Liver (tissue), 9 donors: ENCODE results near the gene HECTD2. TPM values are rescaled to one million over a fixed set of nuclear protein-coding genes. Genes with fewer than 3 reads are reported as not detected.

Experiments used
- DNase-seq: peaks from one replicate; pipeline ENCODE4 v3.0.0-alpha.2; 2017; ENCODE audit warnings: low spot score
- H3K27ac ChIP-seq, 2 donors: one replicate each; pipeline ENCODE4 v1.7.0; 2013; ENCODE audit warnings: inconsistent platforms in 2 of 2, low read length in 2 of 2, control low read depth in 1 of 2, low read depth in 1 of 2, mild to moderate bottlenecking in 1 of 2
- H3K27me3 ChIP-seq, 4 donors: one replicate each; pipeline versions ENCODE4 v1.6.1 to v1.7.0; 2013; ENCODE audit warnings: low read length in 3 of 4, inconsistent platforms in 1 of 4, mild to moderate bottlenecking in 1 of 4, moderate library complexity in 1 of 4; ENCODE audit not compliant: control insufficient read depth in 4 of 4, insufficient read depth in 4 of 4
- H3K36me3 ChIP-seq, 4 donors: one replicate each; pipeline versions ENCODE4 v1.6.1 to v1.7.0; 2013; ENCODE audit warnings: low read length in 3 of 4, mild to moderate bottlenecking in 3 of 4, low read depth in 1 of 4, moderate library complexity in 1 of 4; ENCODE audit not compliant: control insufficient read depth in 4 of 4, insufficient read depth in 3 of 4
- H3K4me1 ChIP-seq, 4 donors: one replicate each; pipeline versions ENCODE4 v1.6.1 to v1.7.0; 2013; ENCODE audit warnings: low read length in 3 of 4, mild to moderate bottlenecking in 3 of 4, moderate library complexity in 1 of 4; ENCODE audit not compliant: control insufficient read depth in 4 of 4, insufficient read depth in 4 of 4
- H3K4me3 ChIP-seq, 3 donors: one replicate each; pipeline versions ENCODE4 v1.6.1 to v1.7.0; 2013; ENCODE audit warnings: low read length in 3 of 3, control low read depth in 1 of 3, low read depth in 1 of 3, mild to moderate bottlenecking in 1 of 3
- H3K9ac ChIP-seq, 2 donors: one replicate each; pipeline ENCODE4 v1.7.0; 2013; ENCODE audit warnings: low read length in 2 of 2, mild to moderate bottlenecking in 2 of 2, moderate library complexity in 2 of 2, control low read depth in 1 of 2, low read depth in 1 of 2
- H3K9me3 ChIP-seq, 4 donors: one replicate each; pipeline versions ENCODE4 v1.6.1 to v1.7.0; 2013; ENCODE audit warnings: low read length in 3 of 4; ENCODE audit not compliant: control insufficient read depth in 4 of 4
- EGR1 ChIP-seq, 2 donors: IDR thresholded peaks; 2 replicates each; pipeline ENCODE4 v1.6.1; 2016 to 2018; ENCODE audit warnings: antibody characterized with exemption in 2 of 2, low read depth in 2 of 2
- FOXA1 ChIP-seq: IDR thresholded peaks from 2 replicates; pipeline ENCODE4 v1.6.1; 2016; ENCODE audit warnings: antibody characterized with exemption
- FOXA2 ChIP-seq: IDR thresholded peaks from 2 replicates; pipeline ENCODE4 v1.6.1; 2016; ENCODE audit warnings: antibody characterized with exemption
- GABPA ChIP-seq, 2 donors: IDR thresholded peaks in 1 of 2; conservative IDR thresholded peaks in 1 of 2; 2 replicates each; pipeline ENCODE4 v1.6.1; 2016; ENCODE audit warnings: antibody characterized with exemption in 2 of 2, mild to moderate bottlenecking in 1 of 2, moderate library complexity in 1 of 2
- HNF4A ChIP-seq, 2 donors: conservative IDR thresholded peaks; 2 replicates each; pipeline ENCODE4 v1.6.1; 2016; ENCODE audit warnings: antibody characterized with exemption in 2 of 2, mild to moderate bottlenecking in 2 of 2
- HNF4G ChIP-seq: IDR thresholded peaks from 2 replicates; pipeline ENCODE4 v1.6.1; 2016; ENCODE audit warnings: antibody characterized with exemption
- JUND ChIP-seq, 2 donors: IDR thresholded peaks; 2 replicates each; pipeline ENCODE4 v1.6.1; 2016; ENCODE audit warnings: antibody characterized with exemption in 2 of 2
- RAD21 ChIP-seq, 2 donors: IDR thresholded peaks; 2 replicates each; pipeline ENCODE4 v1.6.1; 2016; ENCODE audit warnings: antibody characterized with exemption in 2 of 2, mild to moderate bottlenecking in 2 of 2
- REST ChIP-seq: IDR thresholded peaks from 2 replicates; pipeline ENCODE4 v1.6.1; 2016; ENCODE audit warnings: antibody characterized with exemption, mild to moderate bottlenecking
- RXRA ChIP-seq, 2 donors: IDR thresholded peaks; 2 replicates each; pipeline ENCODE4 v1.6.1; 2017 to 2018; ENCODE audit warnings: antibody characterized with exemption in 2 of 2, mild to moderate bottlenecking in 1 of 2
- SP1 ChIP-seq: IDR thresholded peaks from 2 replicates; pipeline ENCODE4 v1.6.1; 2018; ENCODE audit warnings: antibody characterized with exemption, mild to moderate bottlenecking
- YY1 ChIP-seq: IDR thresholded peaks from 2 replicates; pipeline ENCODE4 v1.6.1; 2016; ENCODE audit warnings: antibody characterized with exemption, mild to moderate bottlenecking
- ZBTB33 ChIP-seq: IDR thresholded peaks from 2 replicates; pipeline ENCODE4 v1.6.1; 2016; ENCODE audit warnings: antibody characterized with exemption
- WGBS: extraction: QIAGEN DNeasy Blood & Tissue Kit; methylation state at CpG from one replicate; pipeline ENCODE4 v1.1.7; 2013; 5-methylcytosine and 5-hydroxymethylcytosine counted together
- polyA plus RNA-seq, 2 donors: library from polyadenylated mRNA; stranded (reverse) in 1 of 2; unstranded in 1 of 2; fragments of 200-250 nt in 1 of 2; fragments of >200 nt in 1 of 2; fragmentation: Nextera tagmentation in 1 of 2; extraction: Ambion mirVana in 1 of 2; gene quantifications; one replicate each; pipeline versions ENCODE4 v1.2.1 to v1.2.3, GENCODE V29; 2013 to 2015
- total RNA-seq, 2 donors: library from RNA; depleted of rRNA; stranded (reverse); fragments of >200 nt; gene quantifications; one replicate each; pipeline ENCODE4 v1.2.3, GENCODE V29; 2014
- TF ChIP-seq, protein P1 (sequence below): IDR thresholded peaks from 2 replicates; pipeline ENCODE4 v1.6.1; 2016; ENCODE audit warnings: antibody characterized with exemption
- donor health status: healthy.
- donor health status: healthy.
- donor health status: healthy.
- donor health status: healthy.
- donor health status: healthy.

The HECTD2 gene
- total and polyA plus RNA-seq, 4 donors = 1.0 to 5.0 (median 3.2) TPM

DNA sequence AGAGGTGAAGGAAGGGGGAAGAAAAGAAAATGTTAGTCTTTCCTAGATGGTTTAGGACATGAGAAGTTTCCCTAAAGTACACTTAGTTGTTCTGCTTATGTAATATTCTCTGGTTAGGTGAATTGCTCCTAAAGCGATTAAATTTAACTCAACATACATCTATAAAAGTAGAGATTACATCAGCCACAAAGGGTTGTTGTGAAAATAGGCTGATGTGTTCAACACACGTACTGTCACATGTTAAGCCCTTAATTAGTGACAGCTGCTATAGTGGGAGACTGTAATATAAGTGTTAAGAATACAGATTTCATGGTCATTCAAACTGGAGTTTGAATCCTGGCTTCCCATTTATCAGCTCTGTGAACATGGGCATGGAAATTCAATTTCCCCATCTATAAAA lies 12.8 kb downstream of the HECTD2 start:
- WGBS = 92% methylated on average over 2 of the region's 2 CpGs
- Histone ChIP-seq H3K9ac (no peak overlapping the region), H3K27ac (no peak overlapping the region), H3K27me3 (no peaks in the 10 kb centered on the region), H3K36me3 (no peaks in the 10 kb centered on the region), H3K4me1 (no peaks in the 10 kb centered on the region), H3K9me3 (no peaks in the 10 kb centered on the region), H3K4me3 (no peak overlapping the region)
- TF ChIP-seq SP1 (no peak), GABPA (IDR thresholded peaks at IDR 0.05 in 1 of 2, conservative IDR thresholded peaks at IDR 0.05 in 1 of 2) (no peak), RXRA (IDR thresholded peaks at IDR 0.05) (no peak), RAD21 (IDR thresholded peaks at IDR 0.05) (no peak), EGR1 (IDR thresholded peaks at IDR 0.05; ENCODE audit: low read depth in 2 of 2) (no peak), HNF4G (no peak), ZBTB33 (no peak), FOXA1 (no peak), JUND (IDR thresholded peaks at IDR 0.05) (no peak), HNF4A (conservative IDR thresholded peaks at IDR 0.05) (no peak), YY1 (no peak), REST (no peak)
- TF ChIP-seq, protein P1, sequence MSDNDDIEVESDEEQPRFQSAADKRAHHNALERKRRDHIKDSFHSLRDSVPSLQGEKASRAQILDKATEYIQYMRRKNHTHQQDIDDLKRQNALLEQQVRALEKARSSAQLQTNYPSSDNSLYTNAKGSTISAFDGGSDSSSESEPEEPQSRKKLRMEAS = no peak
- no peak for DNase-seq

- Histone ChIP-seq H3K27ac (no peak overlapping the region), H3K4me3 (no peak overlapping the region), H3K4me1 (no peaks in the 10 kb centered on the region), H3K27me3 (no peaks in the 10 kb centered on the region), H3K9ac (no peak overlapping the region), H3K36me3 (no peaks in the 10 kb centered on the region), H3K9me3 (no peaks in the 10 kb centered on the region)
- no peak for DNase-seq
- WGBS = 75% methylated on average over 2 of the region's 2 CpGs
- TF ChIP-seq REST = no peak
- TF ChIP-seq EGR1 (IDR thresholded peaks at IDR 0.05; ENCODE audit: low read depth in 2 of 2) = no peak
- TF ChIP-seq FOXA2 = no peak
These were observed 13.9 kb downstream of the HECTD2 start for GRCh38 chr10:91424016-91424415.
